HCT116 (cell line): Measurements from ENCODE around the gene ATAT1. TPM values are rescaled to one million over a fixed set of nuclear protein-coding genes. Genes with fewer than 3 reads are reported as not detected.

Experiments used
- ATAC-seq: fragments of 200-7000 bp; cut with Tn5 transposase; 2 replicates; pipeline ENCODE4 v1.9.1; 2020; ENCODE audit warnings: mild to moderate bottlenecking, moderate library complexity
- BruUV-seq: library from RNA; stranded (reverse); fragments of 400-500 nt; replicated peaks from 2 replicates; lab custom pipeline; 2021; lab: Mats Ljungman, UMichigan
- CTCF ChIA-PET: fragments of 300-600 bp; sonication (Branson Sonifier 250); formaldehyde crosslinking; loops from one replicate; lab custom pipeline; 2021; ENCODE audit warnings: antibody characterized with exemption; lab: Charles Lee
- POLR2A ChIA-PET: fragments of 300-600, 350-600 bp; sonication (Branson Sonifier 250); formaldehyde crosslinking; loops from one replicate; lab custom pipeline; 2021; ENCODE audit warnings: antibody characterized with exemption; lab: Charles Lee
- RAD21 ChIA-PET, 2 experiments: fragments of 300-600 bp; sonication (Branson Sonifier 250); formaldehyde crosslinking; loops; one replicate each; lab custom pipeline; 2023; ENCODE audit warnings: low total read pairs in 2 of 2; ENCODE audit not compliant: uncharacterized antibody in 2 of 2, unreplicated experiment in 2 of 2, low non-redundant PET in 1 of 2; lab: Charles Lee
- DNase-seq: peaks from one replicate; pipeline ENCODE4 v3.0.0-alpha.2; 2010; ENCODE audit warnings: low read depth, low spot score
- H2AFZ ChIP-seq: fragments of 200-600 bp; shearing (Covaris generic), sonication (generic); 2 replicates; pipeline ENCODE4 v1.6.1; 2017; ENCODE audit warnings: low read depth, mixed run types, mixed read lengths, antibody characterized with exemption, low read length; ENCODE audit not compliant: poor library complexity, severe bottlenecking
- H3K27ac ChIP-seq: 2 replicates; pipeline ENCODE4 v1.5.1; 2012; ENCODE audit warnings: low read depth, low read length
- H3K27me3 ChIP-seq: fragments of 200-600 bp; sonication (generic); 2 replicates; pipeline ENCODE4 v1.6.1; 2016; ENCODE audit warnings: mixed run types, low read length, mixed read lengths; ENCODE audit not compliant: insufficient read depth
- H3K36me3 ChIP-seq, 2 experiments: fragments of 200-500 bp in 1 of 2; fragments of 200-600 bp in 1 of 2; sonication (Bioruptor generic) in 1 of 2; sonication (generic) in 1 of 2; 2 replicates each; pipeline versions ENCODE4 v1.5.1 to v1.6.1; 2014 to 2016; ENCODE audit warnings: low read length in 2 of 2, inconsistent platforms in 1 of 2, mixed read lengths in 1 of 2, mixed run types in 1 of 2; ENCODE audit not compliant: insufficient read depth in 2 of 2, control insufficient read depth in 1 of 2
- H3K4me1 ChIP-seq, 2 experiments: fragments of 200-600 bp in 1 of 2; sonication (generic) in 1 of 2; 2 replicates each; pipeline versions ENCODE4 v1.5.1 to v1.6.1; 2012 to 2017; ENCODE audit warnings: low read length in 2 of 2, inconsistent platforms in 1 of 2, mild to moderate bottlenecking in 1 of 2, mixed read lengths in 1 of 2, mixed run types in 1 of 2, moderate library complexity in 1 of 2; ENCODE audit not compliant: insufficient read depth in 2 of 2, control insufficient read depth in 1 of 2
- H3K4me2 ChIP-seq: fragments of 200-600 bp; sonication (generic); 2 replicates; pipeline ENCODE4 v1.6.1; 2017; ENCODE audit warnings: mixed run types, low read length, mixed read lengths
- H3K4me3 ChIP-seq, 2 experiments: fragments of 200-600 bp in 1 of 2; sonication (generic) in 1 of 2; replicated peaks in 1 of 2; 2 replicates each; pipeline ENCODE4 v1.5.1; 2011 to 2016; ENCODE audit warnings: low read length in 2 of 2, control low read depth in 1 of 2, low read depth in 1 of 2, mild to moderate bottlenecking in 1 of 2, mixed read lengths in 1 of 2, mixed run types in 1 of 2
- H3K79me2 ChIP-seq: fragments of 200-600 bp; sonication (generic); 2 replicates; pipeline ENCODE4 v1.6.1; 2017; ENCODE audit warnings: mild to moderate bottlenecking, mixed run types, low read length, moderate library complexity, mixed read lengths; ENCODE audit not compliant: insufficient read depth
- H3K9ac ChIP-seq: fragments of 200-600 bp; sonication (generic); 2 replicates; pipeline ENCODE4 v1.6.1; 2016; ENCODE audit warnings: low read length, mixed read lengths
- H3K9me2 ChIP-seq: fragments of 200-600 bp; sonication (generic), shearing (Covaris generic); 2 replicates; pipeline ENCODE4 v1.6.1; 2017; ENCODE audit warnings: mixed run types, mild to moderate bottlenecking, moderate library complexity; ENCODE audit not compliant: insufficient read depth
- H3K9me3 ChIP-seq, 2 experiments: fragments of 200-500 bp in 1 of 2; fragments of 200-600 bp in 1 of 2; sonication (Bioruptor generic) in 1 of 2; sonication (generic) in 1 of 2; 2 replicates each; pipeline ENCODE4 v1.6.1; 2014 to 2017; ENCODE audit warnings: low read length in 2 of 2, mixed read lengths in 2 of 2, inconsistent platforms in 1 of 2, low read depth in 1 of 2, mild to moderate bottlenecking in 1 of 2, mixed run types in 1 of 2, moderate library complexity in 1 of 2; ENCODE audit not compliant: control insufficient read depth in 1 of 2, insufficient read depth in 1 of 2
- H4K20me1 ChIP-seq: fragments of 200-600 bp; sonication (generic), shearing (Covaris generic); 2 replicates; pipeline ENCODE4 v1.6.1; 2017; ENCODE audit warnings: mixed run types, mild to moderate bottlenecking, moderate library complexity; ENCODE audit not compliant: insufficient read depth
- CBX3 ChIP-seq: IDR thresholded peaks from 2 replicates; pipeline ENCODE4 v1.6.1; 2012; ENCODE audit warnings: low read depth
- EZH2phosphoT487 ChIP-seq: fragments of 200-600 bp; IDR thresholded peaks from 2 replicates; pipeline ENCODE4 v1.6.1; 2018; ENCODE audit warnings: antibody characterized with exemption, borderline replicate concordance
- FOSL1 ChIP-seq: IDR thresholded peaks from 2 replicates; pipeline ENCODE4 v1.6.1; 2012; ENCODE audit warnings: low read depth
- JUND ChIP-seq: IDR thresholded peaks from 2 replicates; pipeline ENCODE4 v1.6.1; 2012
- POLR2AphosphoS5 ChIP-seq: IDR thresholded peaks from 2 replicates; pipeline ENCODE4 v1.6.1; 2011; ENCODE audit warnings: mild to moderate bottlenecking, low read depth, low read length, moderate library complexity
- SIN3A ChIP-seq: IDR thresholded peaks from 2 replicates; pipeline ENCODE4 v1.6.1; 2012; ENCODE audit warnings: low read depth
- SP1 ChIP-seq: IDR thresholded peaks from 2 replicates; pipeline ENCODE4 v1.6.1; 2012; ENCODE audit warnings: low read depth
- SRF ChIP-seq: IDR thresholded peaks from 2 replicates; pipeline ENCODE4 v1.6.1; 2012; ENCODE audit warnings: low read depth
- ZNF274 ChIP-seq: fragments of 200-500 bp; sonication (Bioruptor generic); IDR thresholded peaks from 2 replicates; pipeline ENCODE4 v1.6.1; 2014; ENCODE audit warnings: mild to moderate bottlenecking, low read depth, low read length, inconsistent platforms
- intact Hi-C: fragments of 100-400 bp; cut with micrococcal nuclease; formaldehyde crosslinking; loops from 2 replicates; pipeline ENCODE4 v1.10.0; 2022
- total RNA-seq: library from RNA; stranded (reverse); gene quantifications from one replicate; pipeline ENCODE4 v1.2.1, GENCODE V29; 2021; ENCODE audit not compliant: unreplicated experiment
- TF ChIP-seq, protein P1 (sequence below): IDR thresholded peaks from 2 replicates; pipeline ENCODE4 v1.6.1; 2012
- TF ChIP-seq, protein P2 (sequence below): IDR thresholded peaks from 2 replicates; pipeline ENCODE4 v1.6.1; 2012
- TF ChIP-seq, protein P3 (sequence below): IDR thresholded peaks from 2 replicates; pipeline ENCODE4 v1.6.1; 2012; ENCODE audit warnings: low read depth
- TF ChIP-seq, protein P4 (sequence below): IDR thresholded peaks from 2 replicates; pipeline ENCODE4 v1.6.1; 2011; ENCODE audit warnings: mild to moderate bottlenecking, low read length, moderate library complexity; ENCODE audit not compliant: insufficient replicate concordance; ENCODE audit errors: extremely low read depth

ATAT1 gene
- total RNA-seq, 1 experiment from 2014 or later, result 19.8 TPM

DNA sequence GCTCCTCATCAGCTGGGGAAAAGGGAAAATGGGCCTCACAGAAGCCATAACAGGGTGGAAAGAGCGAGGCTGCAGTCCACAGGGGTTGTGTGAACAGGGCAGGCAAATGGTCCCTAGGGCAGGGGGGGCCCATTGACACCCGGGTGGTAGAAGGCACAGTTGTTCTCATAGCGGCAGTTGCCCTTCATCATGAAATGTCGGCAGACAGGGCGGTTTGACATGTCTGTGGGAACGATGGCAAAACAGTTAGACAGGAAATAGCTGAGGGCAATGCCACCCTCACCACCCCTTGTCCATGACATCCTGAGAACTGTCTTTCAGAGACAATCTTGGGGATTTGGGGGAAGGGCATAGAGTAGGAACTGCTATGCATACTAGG is 25.2 kb upstream of the ATAT1 start:
- Histone ChIP-seq H3K9me3 (no peaks in the 10 kb centered on the region), H3K4me2 (no peak overlapping the region), H3K27me3 (no peaks in the 10 kb centered on the region), H3K4me3 (no peak overlapping the region)
- no peak for DNase-seq
- BruUV-seq, result no TSS peak
- POLR2A ChIA-PET, result interaction anchor here (1.9 to 4.2 kb wide), 3 partner anchors 9 to 13 kb away, joined by 8 to 28 read pairs (median 12); no protein-coding TSS in a partner anchor
- no peak for ATAC-seq
- TF ChIP-seq SRF (no peak), POLR2AphosphoS5 (0 out of 2 replicates have a peak, but pooled peaks have one; percentile 21)
- TF ChIP-seq, all 23 proteins: peak for 1
- Histone ChIP-seq H3K9ac (no peak overlapping the region), H3K79me2 (peaks cover 7% of the 10 kb centered on the region; the same call in 1 of the 2 replicates), H3K4me1 (peaks cover 0 to 10% of the 10 kb centered on the region in 2 experiments; a peak in 1 of 4 replicates), H3K27ac (no peak overlapping the region), H3K36me3 (peaks cover 40 to 55% of the 10 kb centered on the region in 2 experiments), H3K9me2 (no peaks in the 10 kb centered on the region), H4K20me1 (0 out of 2 replicates have a peak, but pooled peaks cover under 1% of the 10 kb centered on the region), H2AFZ (no peak overlapping the region)
- intact Hi-C loops, result no loop called here
- ChIA-PET RAD21 (no interaction called here), CTCF (interaction anchor here (1.5 kb wide), 1 partner anchor 129 kb away, joined by 3 read pairs; no protein-coding TSS in a partner anchor)

DNA sequence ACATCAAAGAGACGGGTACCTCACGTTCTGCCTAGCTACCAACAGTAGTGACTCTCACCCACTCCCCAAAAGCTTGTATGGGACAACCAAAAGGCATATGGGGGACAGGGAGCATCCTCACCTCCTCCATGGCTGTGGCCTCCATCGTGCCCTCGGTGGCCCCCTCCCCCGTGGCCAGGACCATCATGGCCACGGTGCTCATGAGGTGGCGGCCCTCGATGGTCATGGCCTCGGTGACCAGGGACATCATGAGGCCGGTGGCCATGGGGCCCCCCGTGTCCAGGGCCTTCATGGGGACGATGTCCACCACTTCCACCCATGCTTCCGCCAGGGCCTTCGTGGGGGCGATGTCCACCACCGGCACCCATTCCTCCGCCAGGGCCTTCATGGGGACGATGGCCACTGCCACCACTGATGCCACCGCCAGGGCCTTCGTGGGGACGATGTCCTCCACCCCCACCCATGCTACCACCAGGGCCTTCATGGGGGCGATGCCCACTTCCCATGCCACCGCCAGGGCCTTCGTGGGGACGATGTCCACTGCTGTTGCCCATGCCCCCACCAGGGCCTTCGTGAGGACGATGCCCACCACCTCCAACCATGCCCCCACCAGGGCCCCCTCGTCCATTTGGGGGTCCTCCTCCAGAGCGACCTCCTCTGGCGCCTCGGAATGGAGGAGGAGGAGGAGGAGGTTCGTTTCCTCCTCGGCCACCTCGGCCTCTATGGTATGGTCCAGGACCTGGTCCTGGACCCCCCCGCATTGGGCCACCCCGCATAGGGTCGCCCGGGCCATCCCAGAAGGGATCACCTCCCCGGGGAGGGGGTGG is 24.6 kb upstream of the ATAT1 start:
- CTCF ChIA-PET, result no interaction called here
- RAD21 ChIA-PET, result no interaction called here
- H3K9ac ChIP-seq, result no peak overlapping the region
- DNase-seq (no peak), ATAC-seq (no peak)
- H3K4me1 ChIP-seq, result peaks cover 0 to 10% of the 10 kb centered on the region in 2 experiments; a peak in 1 of 4 replicates
- no peaks in the 10 kb centered on the region for H3K9me3 ChIP-seq
- H3K9me2 ChIP-seq, result no peaks in the 10 kb centered on the region
- H3K4me2 ChIP-seq, result no peak overlapping the region
- H2AFZ ChIP-seq, result no peak overlapping the region
- H3K27ac ChIP-seq, result no peak overlapping the region
- POLR2A ChIA-PET, result no interaction called here
- no TSS peak for BruUV-seq
- peaks cover 46 to 61% of the 10 kb centered on the region in 2 experiments for H3K36me3 ChIP-seq
- intact Hi-C loops, result no loop called here
- H3K4me3 ChIP-seq, result no peak overlapping the region
- peaks cover 13% of the 10 kb centered on the region; the same call in 1 of the 2 replicates for H3K79me2 ChIP-seq
- H4K20me1 ChIP-seq, result 0 out of 2 replicates have a peak, but pooled peaks cover 4% of the 10 kb centered on the region
- H3K27me3 ChIP-seq, result no peaks in the 10 kb centered on the region
- TF ChIP-seq, protein P1, sequence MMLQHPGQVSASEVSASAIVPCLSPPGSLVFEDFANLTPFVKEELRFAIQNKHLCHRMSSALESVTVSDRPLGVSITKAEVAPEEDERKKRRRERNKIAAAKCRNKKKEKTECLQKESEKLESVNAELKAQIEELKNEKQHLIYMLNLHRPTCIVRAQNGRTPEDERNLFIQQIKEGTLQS, result no peak
- TF ChIP-seq FOSL1, result no peak
- TF ChIP-seq JUND, result no peak
- TF ChIP-seq, protein P2, sequence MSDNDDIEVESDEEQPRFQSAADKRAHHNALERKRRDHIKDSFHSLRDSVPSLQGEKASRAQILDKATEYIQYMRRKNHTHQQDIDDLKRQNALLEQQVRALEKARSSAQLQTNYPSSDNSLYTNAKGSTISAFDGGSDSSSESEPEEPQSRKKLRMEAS, result no peak
- no peak for TF ChIP-seq ZNF274
- no peak; the same call in none of the 2 replicates for TF ChIP-seq POLR2AphosphoS5
- TF ChIP-seq SIN3A, result no peak
- TF ChIP-seq CBX3, result no peak
- TF ChIP-seq, protein P3, sequence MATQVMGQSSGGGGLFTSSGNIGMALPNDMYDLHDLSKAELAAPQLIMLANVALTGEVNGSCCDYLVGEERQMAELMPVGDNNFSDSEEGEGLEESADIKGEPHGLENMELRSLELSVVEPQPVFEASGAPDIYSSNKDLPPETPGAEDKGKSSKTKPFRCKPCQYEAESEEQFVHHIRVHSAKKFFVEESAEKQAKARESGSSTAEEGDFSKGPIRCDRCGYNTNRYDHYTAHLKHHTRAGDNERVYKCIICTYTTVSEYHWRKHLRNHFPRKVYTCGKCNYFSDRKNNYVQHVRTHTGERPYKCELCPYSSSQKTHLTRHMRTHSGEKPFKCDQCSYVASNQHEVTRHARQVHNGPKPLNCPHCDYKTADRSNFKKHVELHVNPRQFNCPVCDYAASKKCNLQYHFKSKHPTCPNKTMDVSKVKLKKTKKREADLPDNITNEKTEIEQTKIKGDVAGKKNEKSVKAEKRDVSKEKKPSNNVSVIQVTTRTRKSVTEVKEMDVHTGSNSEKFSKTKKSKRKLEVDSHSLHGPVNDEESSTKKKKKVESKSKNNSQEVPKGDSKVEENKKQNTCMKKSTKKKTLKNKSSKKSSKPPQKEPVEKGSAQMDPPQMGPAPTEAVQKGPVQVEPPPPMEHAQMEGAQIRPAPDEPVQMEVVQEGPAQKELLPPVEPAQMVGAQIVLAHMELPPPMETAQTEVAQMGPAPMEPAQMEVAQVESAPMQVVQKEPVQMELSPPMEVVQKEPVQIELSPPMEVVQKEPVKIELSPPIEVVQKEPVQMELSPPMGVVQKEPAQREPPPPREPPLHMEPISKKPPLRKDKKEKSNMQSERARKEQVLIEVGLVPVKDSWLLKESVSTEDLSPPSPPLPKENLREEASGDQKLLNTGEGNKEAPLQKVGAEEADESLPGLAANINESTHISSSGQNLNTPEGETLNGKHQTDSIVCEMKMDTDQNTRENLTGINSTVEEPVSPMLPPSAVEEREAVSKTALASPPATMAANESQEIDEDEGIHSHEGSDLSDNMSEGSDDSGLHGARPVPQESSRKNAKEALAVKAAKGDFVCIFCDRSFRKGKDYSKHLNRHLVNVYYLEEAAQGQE, result no peak
- TF ChIP-seq, protein P4, sequence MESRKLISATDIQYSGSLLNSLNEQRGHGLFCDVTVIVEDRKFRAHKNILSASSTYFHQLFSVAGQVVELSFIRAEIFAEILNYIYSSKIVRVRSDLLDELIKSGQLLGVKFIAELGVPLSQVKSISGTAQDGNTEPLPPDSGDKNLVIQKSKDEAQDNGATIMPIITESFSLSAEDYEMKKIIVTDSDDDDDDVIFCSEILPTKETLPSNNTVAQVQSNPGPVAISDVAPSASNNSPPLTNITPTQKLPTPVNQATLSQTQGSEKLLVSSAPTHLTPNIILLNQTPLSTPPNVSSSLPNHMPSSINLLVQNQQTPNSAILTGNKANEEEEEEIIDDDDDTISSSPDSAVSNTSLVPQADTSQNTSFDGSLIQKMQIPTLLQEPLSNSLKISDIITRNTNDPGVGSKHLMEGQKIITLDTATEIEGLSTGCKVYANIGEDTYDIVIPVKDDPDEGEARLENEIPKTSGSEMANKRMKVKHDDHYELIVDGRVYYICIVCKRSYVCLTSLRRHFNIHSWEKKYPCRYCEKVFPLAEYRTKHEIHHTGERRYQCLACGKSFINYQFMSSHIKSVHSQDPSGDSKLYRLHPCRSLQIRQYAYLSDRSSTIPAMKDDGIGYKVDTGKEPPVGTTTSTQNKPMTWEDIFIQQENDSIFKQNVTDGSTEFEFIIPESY, result no peak
- no peak for TF ChIP-seq SP1
- TF ChIP-seq EZH2phosphoT487, result no peak
